Mucosa of descending colon (tissue), 3 donors: ENCODE results near the gene GSK3A. TPM values are rescaled to one million over a fixed set of nuclear protein-coding genes. Genes with fewer than 3 reads are reported as not detected.
A peak's percentile ranks its signal among the peaks of the same experiment; 100 is the strongest.

Experiments used
- ATAC-seq: fragments of 200-7000 bp; cut with Tn5 transposase; one replicate; pipeline ENCODE4 v1.9.1; 2020; ENCODE audit warnings: mild to moderate bottlenecking, moderate library complexity
- DNase-seq, 3 donors: peaks; one replicate each; pipeline ENCODE4 v3.0.0-alpha.2; 2020
- H3K36me3 ChIP-seq: fragments of 200-600 bp; one replicate; pipeline ENCODE4 v1.8.0; 2021; ENCODE audit warnings: low read depth, mild to moderate bottlenecking
- H3K4me1 ChIP-seq: fragments of 200-600 bp; one replicate; pipeline ENCODE4 v1.8.0; 2021; ENCODE audit warnings: low read depth, mild to moderate bottlenecking
- H3K4me3 ChIP-seq: fragments of 200-600 bp; one replicate; pipeline ENCODE4 v1.8.0; 2021; ENCODE audit warnings: mild to moderate bottlenecking
- H3K9me3 ChIP-seq: fragments of 200-600 bp; one replicate; pipeline ENCODE4 v1.8.0; 2021; ENCODE audit warnings: mild to moderate bottlenecking
- intact Hi-C, 2 donors: fragments of 100-400 bp; cut with DNase I in 1 of 2; cut with micrococcal nuclease in 1 of 2; formaldehyde crosslinking; loops; one replicate each; pipeline versions ENCODE4 v1.11.0 to v1.11.1; 2022; cut with DNase I, micrococcal nuclease
- total RNA-seq, 3 donors: library from RNA; stranded (reverse); fragmentation: NEBNext Ultra II Directional in 2 of 3; extraction: Animal tissue kit (Norgen Biotek cat#: 25700) in 2 of 3; gene quantifications; one replicate each; pipeline versions ENCODE4 v1.2.1 to v1.2.4, GENCODE V29; 2021 to 2023
- TF ChIP-seq, protein P1 (sequence below): fragments of 200-600 bp; IDR thresholded peaks from one replicate; pipeline ENCODE4 v1.8.0; 2022; ENCODE audit warnings: antibody characterized with exemption, mild to moderate bottlenecking
- donor health status: DM: no; HTN: no; CAD: no; lungs with moderate emphysema.
- donor health status: DM: no; HTN: no; CAD: no.
- donor health status: DM: no; HTN: yes; CAD: no.

The GSK3A gene
- total RNA-seq, 3 donors from 2014 or later = 41.8 to 52.0 (median 46.9) TPM

DNA sequence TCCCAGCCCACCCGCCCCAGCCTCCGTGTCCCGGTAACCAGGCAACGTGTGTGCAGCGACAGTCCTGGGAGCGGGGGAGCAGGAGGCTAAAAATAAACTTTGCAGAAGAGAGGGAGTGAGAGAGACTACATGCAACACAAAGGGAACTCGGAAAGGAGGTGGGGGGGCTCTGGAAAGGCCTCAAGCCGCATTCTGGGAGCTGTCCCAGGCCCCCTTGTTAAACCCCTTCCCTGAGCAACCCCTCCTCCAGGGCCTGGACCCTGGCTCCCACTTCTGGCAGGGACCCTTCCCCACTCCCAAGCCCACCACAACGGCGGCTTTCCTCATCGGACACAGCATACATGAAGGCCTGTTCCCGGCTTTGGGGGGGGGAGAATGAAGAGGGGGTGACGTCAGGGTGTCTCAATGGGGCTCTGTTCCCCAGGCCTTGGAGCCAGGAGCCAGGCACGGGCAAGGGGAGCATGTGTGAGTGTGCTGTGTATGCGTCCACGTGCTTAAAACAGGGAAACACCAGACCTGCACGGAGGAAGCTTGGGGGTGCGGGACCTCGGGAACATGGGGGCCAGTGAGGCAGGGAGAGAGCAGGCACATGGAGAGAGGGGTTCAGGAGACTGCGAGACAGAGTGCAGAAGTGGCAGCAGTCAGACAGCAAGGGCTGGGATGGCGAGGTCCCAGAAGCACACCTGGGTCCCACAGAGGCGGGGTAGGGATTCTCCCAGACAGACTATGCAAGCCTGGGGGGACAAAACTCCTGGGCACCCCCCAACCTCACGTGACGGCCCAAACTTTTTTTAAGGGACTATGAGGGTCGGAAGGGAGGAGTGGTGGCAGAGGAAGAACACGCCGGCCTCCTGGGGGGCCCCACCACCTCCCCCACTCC, 10.2 kb upstream of the GSK3A start:
- H3K4me3 ChIP-seq = peak overlapping the region; percentile 94
- H3K9me3 ChIP-seq = no peaks in the 10 kb centered on the region
- ATAC-seq (no peak), DNase-seq (peak in 1 of 3 donors; percentile 40)
- TF ChIP-seq, protein P1, sequence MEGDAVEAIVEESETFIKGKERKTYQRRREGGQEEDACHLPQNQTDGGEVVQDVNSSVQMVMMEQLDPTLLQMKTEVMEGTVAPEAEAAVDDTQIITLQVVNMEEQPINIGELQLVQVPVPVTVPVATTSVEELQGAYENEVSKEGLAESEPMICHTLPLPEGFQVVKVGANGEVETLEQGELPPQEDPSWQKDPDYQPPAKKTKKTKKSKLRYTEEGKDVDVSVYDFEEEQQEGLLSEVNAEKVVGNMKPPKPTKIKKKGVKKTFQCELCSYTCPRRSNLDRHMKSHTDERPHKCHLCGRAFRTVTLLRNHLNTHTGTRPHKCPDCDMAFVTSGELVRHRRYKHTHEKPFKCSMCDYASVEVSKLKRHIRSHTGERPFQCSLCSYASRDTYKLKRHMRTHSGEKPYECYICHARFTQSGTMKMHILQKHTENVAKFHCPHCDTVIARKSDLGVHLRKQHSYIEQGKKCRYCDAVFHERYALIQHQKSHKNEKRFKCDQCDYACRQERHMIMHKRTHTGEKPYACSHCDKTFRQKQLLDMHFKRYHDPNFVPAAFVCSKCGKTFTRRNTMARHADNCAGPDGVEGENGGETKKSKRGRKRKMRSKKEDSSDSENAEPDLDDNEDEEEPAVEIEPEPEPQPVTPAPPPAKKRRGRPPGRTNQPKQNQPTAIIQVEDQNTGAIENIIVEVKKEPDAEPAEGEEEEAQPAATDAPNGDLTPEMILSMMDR = no peak
- intact Hi-C loops = no loop called here
- H3K36me3 ChIP-seq = no peaks in the 10 kb centered on the region
- peaks cover 13% of the 10 kb centered on the region for H3K4me1 ChIP-seq

- ATAC-seq (no peak), DNase-seq (no peak)
- peaks cover 13% of the 10 kb centered on the region for H3K4me1 ChIP-seq
- H3K36me3 ChIP-seq = no peaks in the 10 kb centered on the region
- TF ChIP-seq, protein P1 = no peak
- no peak overlapping the region for H3K4me3 ChIP-seq
- intact Hi-C loops = no loop called here
- no peaks in the 10 kb centered on the region for H3K9me3 ChIP-seq
These were observed 9.4 kb upstream of the GSK3A start for GRCh38 chr19:42251572-42252358.

DNA sequence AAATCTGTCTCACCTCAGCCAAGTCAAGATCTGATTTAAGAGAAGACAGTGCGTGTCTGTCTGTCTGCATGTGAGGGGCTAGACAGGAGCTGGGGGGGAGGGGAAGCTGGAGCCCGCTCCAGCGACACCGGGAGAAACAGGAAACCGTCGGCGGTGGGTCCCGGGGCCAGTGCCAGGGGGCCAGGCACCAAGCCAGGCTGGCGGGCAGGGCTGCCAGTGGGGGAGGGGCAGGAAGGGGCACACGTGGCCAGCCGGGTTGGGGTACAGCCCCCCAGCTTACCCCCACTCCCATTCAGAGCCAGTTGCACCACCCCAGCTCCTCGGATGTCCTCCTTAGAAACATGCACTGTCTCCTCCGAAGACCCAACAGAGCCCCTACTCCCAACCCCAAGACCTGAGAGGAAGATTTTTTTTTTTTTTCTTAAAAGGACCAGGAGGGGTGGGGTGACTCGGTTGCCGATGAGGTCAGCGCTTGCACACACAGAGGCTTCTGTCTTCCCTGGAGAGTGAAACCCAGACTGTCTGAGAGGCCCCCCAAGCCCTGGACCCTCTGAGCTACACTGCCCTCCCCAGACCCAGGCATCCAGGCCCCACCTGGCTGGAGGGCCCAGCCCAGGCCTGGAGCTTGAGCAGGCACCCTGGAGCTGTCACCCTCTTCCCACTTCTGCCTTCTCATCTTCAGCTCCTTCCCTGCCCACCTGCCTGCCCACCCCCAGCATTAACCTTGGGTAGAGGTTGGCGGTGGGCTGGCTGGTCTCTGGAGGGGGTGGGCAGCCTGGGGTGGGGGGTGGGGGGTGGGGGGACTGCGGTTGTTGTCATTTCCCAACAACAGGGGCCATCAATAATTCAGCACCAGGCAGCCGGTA, 8.5 kb upstream of the GSK3A start:
- Histone ChIP-seq H3K36me3 (no peaks in the 10 kb centered on the region), H3K4me3 (no peak overlapping the region), H3K9me3 (no peaks in the 10 kb centered on the region), H3K4me1 (peaks cover 13% of the 10 kb centered on the region)
- TF ChIP-seq, protein P1 = no peak
- intact Hi-C loops = no loop called here
- DNase-seq = peak in 1 of 3 donors; percentile 42
- ATAC-seq = no peak

DNA sequence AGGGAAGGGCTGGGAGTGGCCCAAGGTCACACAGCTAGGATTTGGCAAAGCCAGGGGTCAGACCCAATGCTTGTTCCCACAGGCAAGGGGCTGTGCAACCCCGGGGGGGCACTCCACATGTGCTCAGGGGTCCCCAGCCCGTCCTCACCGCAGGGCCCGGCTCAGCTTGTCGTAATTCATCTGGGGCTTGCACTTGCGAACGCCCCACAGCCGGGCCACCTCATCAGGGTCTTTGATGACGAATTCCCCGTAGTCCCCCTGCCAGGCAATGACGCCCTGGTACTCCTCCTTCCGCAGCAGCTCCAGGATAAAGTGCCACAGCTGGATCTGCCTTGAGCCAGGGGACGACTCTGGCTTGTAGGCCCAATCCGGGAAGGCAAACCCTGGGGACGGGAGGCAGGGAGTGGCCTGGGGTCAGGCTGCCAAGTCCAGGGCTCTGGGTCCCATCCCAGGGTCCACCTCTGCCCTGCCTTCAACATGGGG, 7.8 kb upstream of the GSK3A start:
- H3K4me1 ChIP-seq = peaks cover 8% of the 10 kb centered on the region
- H3K9me3 ChIP-seq = no peaks in the 10 kb centered on the region
- TF ChIP-seq, protein P1 = no peak
- DNase-seq = no peak
- no peaks in the 10 kb centered on the region for H3K36me3 ChIP-seq
- intact Hi-C loops = no loop called here
- no peak overlapping the region for H3K4me3 ChIP-seq
- no peak for ATAC-seq

GRCh38 chr19:42249769-42250168, 7.4 kb upstream of the GSK3A start:
- ATAC-seq = no peak

More at GRCh38 chr19:42249769-42250168, 7.4 kb upstream of the GSK3A start:
- intact Hi-C loops = loop anchor here in 1 of 2 donors (5.0 kb wide), 1 partner anchor 33 kb away; no protein-coding TSS in a partner anchor
- no peaks in the 10 kb centered on the region for H3K9me3 ChIP-seq
- no peak for DNase-seq
- no peak overlapping the region for H3K4me3 ChIP-seq
- H3K36me3 ChIP-seq = no peaks in the 10 kb centered on the region
- peaks cover 9% of the 10 kb centered on the region for H3K4me1 ChIP-seq
- TF ChIP-seq, protein P1 = no peak
